ENCODE measurements around the gene ATP5PB. TPM values are rescaled to one million over a fixed set of nuclear protein-coding genes. Genes with fewer than 3 reads are reported as not detected.

The ATP5PB gene
- 192 TPM for total RNA-seq

DNA sequence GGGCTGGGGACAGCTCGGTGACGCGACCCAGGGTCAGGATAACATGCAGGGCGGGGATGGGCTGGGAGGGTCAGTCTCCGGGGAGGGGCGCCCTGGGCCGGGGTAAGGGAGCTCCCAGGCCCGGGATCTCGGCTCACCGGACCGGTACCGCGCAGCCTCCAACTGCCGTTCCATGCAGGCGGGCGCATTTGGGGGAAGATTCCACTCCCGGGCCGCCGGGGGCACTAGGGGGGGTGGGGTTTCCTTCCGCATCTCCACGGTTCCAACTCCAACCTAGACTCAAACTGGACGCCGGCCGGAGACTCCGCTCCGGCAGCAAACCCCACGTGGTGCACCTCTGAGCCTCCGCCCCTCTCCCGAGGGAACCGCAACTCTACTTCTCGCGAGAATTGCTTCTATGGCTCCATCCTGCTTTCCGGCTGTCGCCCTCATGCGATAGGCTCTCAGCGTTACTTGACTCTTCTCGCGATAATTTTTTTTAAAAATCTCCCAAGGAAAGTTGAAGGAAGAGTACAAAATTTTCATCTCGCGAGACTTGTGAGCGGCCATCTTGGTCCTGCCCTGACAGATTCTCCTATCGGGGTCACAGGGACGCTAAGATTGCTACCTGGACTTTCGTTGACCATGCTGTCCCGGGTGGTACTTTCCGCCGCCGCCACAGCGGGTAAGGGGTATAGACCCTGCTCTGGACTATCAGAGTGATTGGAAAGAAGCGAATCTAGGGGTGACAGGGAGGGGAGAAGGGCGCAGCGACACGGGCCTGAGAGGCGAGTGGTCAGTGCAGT is at the start of gene ATP5PB, which contains the start of gene WDR77:
Gene ATP5PB (plus strand): TSS at position 547 of the 785 bp plus-strand sequence. CDS start 78 bp downstream, at position 625.
Gene WDR77 (minus strand): TSS at position 339 of the 785 bp plus-strand sequence. CDS start 87 bp downstream, at position 252.
- peak; percentile 97 for DNase-seq (ENCODE audit: low spot score)

GRCh38 chr1:111399792-111400610 is 49.3 kb upstream of the ATP5PB start:
- peak; percentile 60 for DNase-seq (ENCODE audit: low spot score)

DNA sequence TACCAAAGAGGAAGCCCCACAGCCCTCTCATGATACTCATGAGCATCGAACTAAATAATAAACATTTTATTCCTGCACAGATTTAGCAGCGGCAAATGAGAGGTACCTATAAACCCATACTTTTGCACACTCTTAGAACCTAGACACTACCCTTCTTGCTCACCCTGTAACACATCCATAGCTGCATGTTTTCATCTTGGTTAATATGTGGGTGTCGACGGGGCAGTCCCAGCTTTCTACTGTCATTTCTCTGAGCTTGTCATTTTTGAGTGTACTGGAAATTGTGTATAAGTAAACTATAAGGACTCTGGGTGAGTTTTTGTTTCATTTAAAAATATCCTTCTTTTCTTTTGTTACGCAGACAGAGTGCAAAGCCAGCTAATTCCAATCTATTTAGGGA is 47.2 kb upstream of the ATP5PB start:
- no peak for DNase-seq (ENCODE audit: low spot score)

DNA sequence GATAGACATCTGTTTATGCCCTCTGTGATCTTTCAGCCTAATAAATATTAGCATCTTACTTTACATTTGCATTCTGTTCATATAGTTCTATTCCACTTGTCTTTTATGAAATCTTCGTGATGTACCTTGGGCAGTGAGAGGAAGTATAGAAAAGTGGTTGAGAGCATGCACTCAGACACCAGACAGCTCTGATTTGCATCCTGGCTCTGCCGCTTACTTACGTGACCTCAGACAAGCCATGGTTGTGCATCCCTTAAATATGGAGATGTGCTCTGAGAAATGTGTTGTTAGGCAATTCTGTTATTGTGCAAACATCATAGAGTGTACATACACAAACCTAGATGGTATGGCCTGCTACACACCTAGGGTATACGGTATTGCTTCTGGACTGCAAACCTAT is 44.7 kb upstream of the ATP5PB start:
- no peak for DNase-seq (ENCODE audit: low spot score)

GRCh38 chr1:111406321-111406768 is 42.9 kb upstream of the ATP5PB start:
- peak; percentile 88 for DNase-seq (ENCODE audit: low spot score)

DNA sequence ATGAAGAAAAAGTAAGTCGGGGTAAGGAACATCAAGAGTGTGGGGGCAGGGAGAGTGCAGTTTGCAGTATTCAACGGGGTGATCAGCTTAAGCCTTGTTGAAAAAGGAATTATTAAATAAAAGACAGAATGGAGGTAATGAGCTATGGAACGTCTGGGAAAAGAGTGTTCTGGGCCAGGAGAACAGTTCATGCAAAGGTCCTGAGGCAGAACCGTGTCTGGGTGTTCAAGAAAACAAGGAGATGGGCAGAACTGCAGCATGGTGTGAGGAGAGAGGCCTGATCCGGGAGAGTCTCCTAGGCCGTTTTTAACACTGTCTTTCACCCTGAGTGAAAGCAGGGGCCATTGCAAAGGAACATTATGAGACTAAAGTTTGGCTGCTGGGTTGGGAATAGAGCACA is 42.0 kb upstream of the ATP5PB start:
- DNase-seq (ENCODE audit: low spot score) = no peak

- DNase-seq (ENCODE audit: low spot score) = no peak
Measured at GRCh38 chr1:111412839-111413238, 36.4 kb upstream of the ATP5PB start.

DNA sequence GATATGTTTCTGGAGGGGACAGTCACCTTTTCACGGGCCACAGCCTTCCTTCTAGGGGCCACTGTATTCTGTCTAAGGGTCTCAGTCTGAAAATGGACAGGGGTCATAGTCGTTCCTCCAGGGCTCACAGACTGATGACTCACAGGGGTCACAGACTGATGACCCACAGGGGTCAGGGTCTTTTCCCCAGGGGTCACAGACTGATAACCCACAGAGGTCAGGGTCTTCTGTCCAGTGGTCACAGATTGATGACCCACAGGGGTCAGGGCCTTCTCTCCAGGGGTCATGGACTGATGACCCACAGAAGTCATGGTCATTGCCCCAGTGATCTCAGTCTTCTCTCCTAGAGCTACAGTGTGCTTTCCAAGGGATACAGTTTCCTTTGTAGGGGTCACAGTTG is 34.5 kb upstream of the ATP5PB start:
- DNase-seq (ENCODE audit: low spot score) = no peak

- DNase-seq (ENCODE audit: low spot score) = no peak
Measured at GRCh38 chr1:111415461-111415860, 33.8 kb upstream of the ATP5PB start.

DNA sequence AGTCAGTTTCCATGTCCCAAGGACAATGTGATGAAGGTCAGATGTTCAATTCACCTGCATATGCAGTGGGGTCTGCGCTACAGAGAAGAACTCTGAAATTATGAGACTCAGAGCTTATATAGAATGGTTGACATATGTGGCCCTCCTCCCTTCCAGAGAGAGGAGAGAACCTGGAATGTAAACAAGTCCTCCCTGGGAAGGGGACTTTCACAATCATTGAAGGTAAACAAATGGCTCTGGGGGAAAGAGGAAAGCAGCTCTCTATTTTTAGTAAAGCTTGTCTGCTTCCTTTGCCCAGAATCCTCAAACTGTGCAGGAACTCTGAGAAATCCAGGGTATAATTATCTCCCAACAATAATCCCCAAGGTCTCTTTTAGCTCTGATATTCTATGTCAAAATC is 31.5 kb upstream of the ATP5PB start:
- no peak for DNase-seq (ENCODE audit: low spot score)

GRCh38 chr1:111419037-111419436 is 30.2 kb upstream of the ATP5PB start:
- no peak for DNase-seq (ENCODE audit: low spot score)

DNA sequence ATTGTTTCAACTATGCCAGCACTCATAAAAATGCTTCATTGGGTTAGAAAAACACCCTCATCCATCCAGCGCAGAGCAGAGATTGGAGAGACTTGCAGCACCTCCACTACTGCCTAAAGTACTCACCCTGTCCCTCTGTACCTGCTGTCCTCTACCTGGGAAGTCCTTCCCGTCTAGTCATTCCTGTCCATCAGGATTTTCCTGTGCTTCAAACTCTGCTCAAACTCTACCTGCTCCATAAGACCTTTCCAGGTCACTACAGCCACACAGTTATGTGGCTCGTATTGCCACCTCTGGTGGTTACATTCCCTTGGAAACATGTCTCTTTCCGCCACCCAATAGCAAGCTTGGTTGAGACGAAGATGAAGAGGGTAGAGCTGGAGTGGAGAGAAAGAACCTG is 28.9 kb upstream of the ATP5PB start:
- DNase-seq (ENCODE audit: low spot score) = no peak

GRCh38 chr1:111422546-111423391 is 26.5 kb upstream of the ATP5PB start:
- peak; percentile 81 for DNase-seq (ENCODE audit: low spot score)

- DNase-seq (ENCODE audit: low spot score) = no peak
Measured at GRCh38 chr1:111424281-111424680, 25.0 kb upstream of the ATP5PB start.

- DNase-seq (ENCODE audit: low spot score) = no peak
Measured at GRCh38 chr1:111436726-111437125, 12.5 kb upstream of the ATP5PB start.

GRCh38 chr1:111439461-111440351 is 9.6 kb upstream of the ATP5PB start:
- no peak for DNase-seq (ENCODE audit: low spot score)

GRCh38 chr1:111441573-111442192 is 7.6 kb upstream of the ATP5PB start:
- no peak for DNase-seq (ENCODE audit: low spot score)

- no peak for DNase-seq (ENCODE audit: low spot score)
Measured at GRCh38 chr1:111442457-111442856, 6.8 kb upstream of the ATP5PB start.

DNA sequence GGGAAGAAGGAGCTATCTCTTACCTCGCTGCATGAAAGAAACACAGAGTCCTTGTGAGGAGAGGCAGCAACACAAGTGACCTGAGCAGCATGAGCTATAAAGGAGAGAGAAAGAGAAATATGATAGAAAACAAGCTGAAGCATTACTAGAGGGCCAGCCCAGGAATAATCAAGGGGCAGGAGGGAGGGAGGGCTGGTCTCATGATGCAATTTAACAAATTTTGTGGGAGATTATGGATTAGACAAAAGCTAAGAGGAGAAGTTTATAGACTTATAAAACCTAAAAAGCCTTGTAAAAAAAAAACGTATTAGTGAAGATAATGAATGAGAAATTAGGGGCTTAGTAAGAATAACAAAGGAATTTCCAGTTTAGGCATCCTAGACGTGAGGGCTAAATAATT is 5.2 kb upstream of the ATP5PB start:
- no peak for DNase-seq (ENCODE audit: low spot score)

GRCh38 chr1:111446546-111446945 is 2.7 kb upstream of the ATP5PB start:
- DNase-seq (ENCODE audit: low spot score) = no peak
